ENCODE results near the gene ZBTB7C. TPM values are rescaled to one million over a fixed set of nuclear protein-coding genes. Genes with fewer than 3 reads are reported as not detected.

Gene ZBTB7C
- total RNA-seq, 4 donors from 2014 or later = 26.0 to 50.6 (median 46.2) TPM

DNA sequence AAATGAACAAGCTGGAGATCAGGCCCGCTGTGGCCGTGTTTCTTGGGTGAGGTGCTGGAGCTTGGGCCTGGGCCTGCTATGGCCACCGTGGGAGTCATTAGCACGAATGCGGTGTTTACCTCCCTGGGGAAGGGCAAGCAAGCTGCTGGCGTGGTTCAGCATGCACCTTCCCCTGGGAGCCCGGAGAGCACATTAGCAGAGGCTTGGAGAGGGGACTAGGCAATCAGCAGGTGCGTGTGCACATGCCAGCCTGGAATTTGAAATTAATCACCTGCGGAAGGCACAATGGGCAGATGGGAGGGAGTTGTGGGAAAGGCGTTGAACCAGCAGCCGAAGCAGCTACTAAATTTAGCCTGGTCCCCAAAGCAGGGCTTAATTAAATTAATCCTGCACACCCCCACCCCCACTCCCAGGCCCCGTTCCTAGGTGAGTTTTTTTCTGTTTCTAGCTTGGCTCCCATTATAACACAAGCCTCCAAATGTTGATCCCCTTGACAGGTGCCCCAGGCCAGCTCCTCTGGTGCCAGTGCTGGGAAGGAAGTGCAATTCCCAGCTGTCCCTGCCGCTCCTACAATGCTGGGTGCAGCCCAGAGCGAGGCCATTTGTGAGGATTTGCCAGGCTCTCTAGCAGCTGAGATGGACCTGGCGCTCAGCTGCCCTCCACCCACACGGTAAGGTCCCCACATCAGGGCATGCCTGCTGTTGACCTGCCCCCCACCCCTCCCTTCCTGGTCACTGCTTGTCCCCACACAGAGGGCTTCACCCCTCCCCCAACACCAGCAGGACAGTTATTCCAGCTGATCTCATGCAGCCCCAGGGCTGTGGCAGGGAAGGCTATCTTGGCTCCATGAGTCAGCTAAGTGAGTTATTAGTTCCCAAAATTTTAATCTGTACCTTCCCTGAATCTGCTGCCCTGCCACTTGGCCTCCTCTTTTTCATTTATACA, 115.0 kb downstream of the ZBTB7C start:
- H3K4me1 ChIP-seq = peaks cover 14% of the 10 kb centered on the region
- H3K4me3 ChIP-seq = no peak overlapping the region
- WGBS = 57% methylated on average over 15 of the region's 16 CpGs
- TF ChIP-seq POLR2A (IDR thresholded peaks at IDR 0.05) (no peak), EP300 (IDR thresholded peaks at IDR 0.05) (no peak), POLR2AphosphoS5 (IDR thresholded peaks at IDR 0.05) (no peak)
- TF ChIP-seq, protein P1, sequence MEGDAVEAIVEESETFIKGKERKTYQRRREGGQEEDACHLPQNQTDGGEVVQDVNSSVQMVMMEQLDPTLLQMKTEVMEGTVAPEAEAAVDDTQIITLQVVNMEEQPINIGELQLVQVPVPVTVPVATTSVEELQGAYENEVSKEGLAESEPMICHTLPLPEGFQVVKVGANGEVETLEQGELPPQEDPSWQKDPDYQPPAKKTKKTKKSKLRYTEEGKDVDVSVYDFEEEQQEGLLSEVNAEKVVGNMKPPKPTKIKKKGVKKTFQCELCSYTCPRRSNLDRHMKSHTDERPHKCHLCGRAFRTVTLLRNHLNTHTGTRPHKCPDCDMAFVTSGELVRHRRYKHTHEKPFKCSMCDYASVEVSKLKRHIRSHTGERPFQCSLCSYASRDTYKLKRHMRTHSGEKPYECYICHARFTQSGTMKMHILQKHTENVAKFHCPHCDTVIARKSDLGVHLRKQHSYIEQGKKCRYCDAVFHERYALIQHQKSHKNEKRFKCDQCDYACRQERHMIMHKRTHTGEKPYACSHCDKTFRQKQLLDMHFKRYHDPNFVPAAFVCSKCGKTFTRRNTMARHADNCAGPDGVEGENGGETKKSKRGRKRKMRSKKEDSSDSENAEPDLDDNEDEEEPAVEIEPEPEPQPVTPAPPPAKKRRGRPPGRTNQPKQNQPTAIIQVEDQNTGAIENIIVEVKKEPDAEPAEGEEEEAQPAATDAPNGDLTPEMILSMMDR (IDR thresholded peaks at IDR 0.05) = no peak
- H3K36me3 ChIP-seq = no peaks in the 10 kb centered on the region
- H3K9me3 ChIP-seq = no peaks in the 10 kb centered on the region
- no peaks in the 10 kb centered on the region for H3K27me3 ChIP-seq
- no peak overlapping the region for H3K27ac ChIP-seq
- DNase-seq (ENCODE audit: low spot score in 2 of 2) = peak in 1 of 2 donors; percentile 70

DNA sequence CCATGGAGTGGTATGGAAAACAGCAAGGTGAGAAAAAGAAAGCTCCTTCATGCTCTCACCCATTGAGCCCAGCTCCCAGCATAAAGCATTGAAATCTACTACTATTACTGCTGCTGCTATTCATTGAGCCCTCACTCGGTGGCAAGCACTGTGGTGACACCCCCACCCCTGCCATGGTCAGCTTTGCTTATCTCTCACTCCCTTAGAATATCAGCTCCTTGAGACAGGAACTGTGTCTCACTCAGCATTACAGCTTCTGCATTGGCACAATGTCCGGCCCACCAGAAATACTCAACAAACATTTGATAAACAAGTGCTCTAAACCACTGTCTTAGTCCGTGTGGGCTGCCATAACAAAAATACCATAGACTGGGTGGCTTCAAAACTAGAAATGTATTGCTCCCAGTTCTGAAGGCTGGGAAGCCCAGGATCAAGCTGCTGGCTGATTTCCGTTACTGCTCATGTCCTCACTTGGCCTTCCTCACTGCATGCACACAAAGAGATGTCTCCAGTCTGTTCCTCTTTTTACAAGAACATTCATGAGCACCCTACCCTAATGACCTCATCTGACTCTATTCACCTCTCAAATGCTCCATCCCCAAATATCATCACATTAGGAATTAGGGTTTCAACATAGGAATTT, 116.3 kb downstream of the ZBTB7C start:
- Histone ChIP-seq H3K4me3 (no peak overlapping the region), H3K4me1 (peaks cover 14% of the 10 kb centered on the region), H3K27ac (no peak overlapping the region), H3K27me3 (no peaks in the 10 kb centered on the region), H3K36me3 (no peaks in the 10 kb centered on the region), H3K9me3 (no peaks in the 10 kb centered on the region)
- 83% methylated on average over 4 of the region's 4 CpGs for WGBS
- TF ChIP-seq POLR2A (IDR thresholded peaks at IDR 0.05) = no peak
- TF ChIP-seq, protein P1 (IDR thresholded peaks at IDR 0.05) = no peak
- no peak for TF ChIP-seq POLR2AphosphoS5 (IDR thresholded peaks at IDR 0.05)
- no peak for TF ChIP-seq EP300 (IDR thresholded peaks at IDR 0.05)
- peak in 1 of 2 donors; percentile 41 for DNase-seq (ENCODE audit: low spot score in 2 of 2)

DNA sequence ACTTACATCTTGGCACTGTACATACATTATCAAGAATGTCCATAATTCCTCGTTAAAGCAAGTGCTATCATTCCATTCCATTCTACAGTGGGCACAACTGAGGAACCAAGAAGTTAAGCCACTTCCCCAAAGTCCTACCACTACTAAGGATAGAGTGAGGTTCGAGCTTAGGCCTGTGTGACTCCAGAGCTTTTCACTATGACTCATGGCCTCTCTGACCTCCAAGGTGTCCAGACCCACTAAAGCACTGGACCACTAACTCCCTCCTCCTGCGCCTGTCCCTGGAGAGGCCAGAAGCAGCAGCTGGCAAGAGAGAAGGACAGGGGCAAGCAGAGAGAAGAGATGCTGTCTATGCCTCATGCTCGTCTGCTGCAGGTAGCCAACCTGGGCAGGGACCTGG, 117.0 kb downstream of the ZBTB7C start:
- Histone ChIP-seq H3K9me3 (no peaks in the 10 kb centered on the region), H3K27me3 (no peaks in the 10 kb centered on the region), H3K27ac (no peak overlapping the region), H3K4me3 (no peak overlapping the region), H3K4me1 (peaks cover 14% of the 10 kb centered on the region), H3K36me3 (no peaks in the 10 kb centered on the region)
- whole genome bisulfite sequencing = 92% methylated on average over 4 of the region's 4 CpGs
- TF ChIP-seq EP300 (IDR thresholded peaks at IDR 0.05) = no peak
- TF ChIP-seq, protein P1 (IDR thresholded peaks at IDR 0.05) = no peak
- TF ChIP-seq POLR2A (IDR thresholded peaks at IDR 0.05) = no peak
- no peak for TF ChIP-seq POLR2AphosphoS5 (IDR thresholded peaks at IDR 0.05)
- no peak for DNase-seq (ENCODE audit: low spot score in 2 of 2)

- Histone ChIP-seq H3K27me3 (no peaks in the 10 kb centered on the region), H3K27ac (no peak overlapping the region), H3K36me3 (no peaks in the 10 kb centered on the region), H3K4me1 (peaks cover 11% of the 10 kb centered on the region), H3K4me3 (no peak overlapping the region), H3K9me3 (no peaks in the 10 kb centered on the region)
- TF ChIP-seq POLR2AphosphoS5 (IDR thresholded peaks at IDR 0.05) (no peak), EP300 (IDR thresholded peaks at IDR 0.05) (no peak)
- TF ChIP-seq, protein P1 (IDR thresholded peaks at IDR 0.05) = no peak
- 78% methylated on average over 11 of the region's 13 CpGs for WGBS
- DNase-seq (ENCODE audit: low spot score in 2 of 2) = peak in 1 of 2 donors; percentile 60
Observed at GRCh38 chr18:48290162-48290926, 118.8 kb downstream of the ZBTB7C start.
